Measurements from ENCODE around the gene ZNF446. TPM values are rescaled to one million over a fixed set of nuclear protein-coding genes. Genes with fewer than 3 reads are reported as not detected.

The ZNF446 gene
- polyA plus RNA-seq, 1 experiment = 8.2 TPM

DNA sequence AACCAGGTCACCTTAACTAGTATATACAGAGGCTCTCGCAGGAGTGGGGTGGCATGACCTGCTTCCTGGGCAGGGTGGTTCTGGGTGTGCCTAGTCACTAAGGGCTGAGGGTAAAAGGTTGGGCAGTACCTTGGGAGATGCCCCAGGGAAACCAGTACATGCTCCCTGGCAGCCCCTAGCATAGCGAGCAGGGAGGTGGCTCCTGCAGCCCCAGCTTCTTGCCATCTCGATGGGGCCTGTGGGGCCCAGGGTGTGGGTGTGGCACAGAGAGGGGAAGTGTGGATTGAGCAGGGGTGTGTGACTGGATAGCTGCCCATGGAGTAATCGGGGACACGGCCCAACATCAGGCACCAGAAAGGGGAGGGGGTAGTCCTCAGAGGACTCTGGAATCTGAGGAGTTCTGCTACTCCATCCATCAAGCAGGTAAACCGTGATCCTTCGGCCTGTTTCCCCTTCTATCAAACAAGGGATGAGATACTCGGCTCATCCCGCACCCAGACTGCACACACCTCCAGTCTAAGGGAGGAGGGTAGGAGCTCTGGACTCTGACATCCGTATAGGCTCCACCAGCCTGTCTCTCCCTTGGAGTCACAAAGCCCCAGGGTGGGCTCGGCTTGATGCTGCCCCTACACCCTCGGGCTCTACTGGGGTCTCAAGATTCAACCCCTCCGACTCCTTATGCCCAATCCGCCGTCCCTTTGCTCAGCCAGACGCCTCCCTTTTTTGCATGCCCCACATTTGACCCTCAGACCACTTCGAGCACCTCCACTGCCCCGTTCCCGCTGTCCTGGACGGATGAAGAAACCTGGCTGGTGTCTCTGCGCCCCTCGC is 42.3 kb downstream of the ZNF446 start:
- no peak for DNase-seq (ENCODE audit: low read depth)
- H3K36me3 ChIP-seq (ENCODE audit: control insufficient read depth, insufficient read depth, low read length) = peaks cover 9% of the 10 kb centered on the region
- peak overlapping the region; percentile 73 for H3K4me3 ChIP-seq (ENCODE audit: low read depth, low read length)
- no peaks in the 10 kb centered on the region for H3K27me3 ChIP-seq (ENCODE audit: control insufficient read depth, insufficient read depth, low read length)
- CTCF ChIA-PET = interaction anchor here (0.6 to 5.4 kb wide), 23 partner anchors 7 to 368 kb away, joined by 3 to 66 read pairs (median 4); partner anchors contain the start of genes CHMP2A, TRIM28, ZNF132 and ZNF329
- TF ChIP-seq, protein P1, sequence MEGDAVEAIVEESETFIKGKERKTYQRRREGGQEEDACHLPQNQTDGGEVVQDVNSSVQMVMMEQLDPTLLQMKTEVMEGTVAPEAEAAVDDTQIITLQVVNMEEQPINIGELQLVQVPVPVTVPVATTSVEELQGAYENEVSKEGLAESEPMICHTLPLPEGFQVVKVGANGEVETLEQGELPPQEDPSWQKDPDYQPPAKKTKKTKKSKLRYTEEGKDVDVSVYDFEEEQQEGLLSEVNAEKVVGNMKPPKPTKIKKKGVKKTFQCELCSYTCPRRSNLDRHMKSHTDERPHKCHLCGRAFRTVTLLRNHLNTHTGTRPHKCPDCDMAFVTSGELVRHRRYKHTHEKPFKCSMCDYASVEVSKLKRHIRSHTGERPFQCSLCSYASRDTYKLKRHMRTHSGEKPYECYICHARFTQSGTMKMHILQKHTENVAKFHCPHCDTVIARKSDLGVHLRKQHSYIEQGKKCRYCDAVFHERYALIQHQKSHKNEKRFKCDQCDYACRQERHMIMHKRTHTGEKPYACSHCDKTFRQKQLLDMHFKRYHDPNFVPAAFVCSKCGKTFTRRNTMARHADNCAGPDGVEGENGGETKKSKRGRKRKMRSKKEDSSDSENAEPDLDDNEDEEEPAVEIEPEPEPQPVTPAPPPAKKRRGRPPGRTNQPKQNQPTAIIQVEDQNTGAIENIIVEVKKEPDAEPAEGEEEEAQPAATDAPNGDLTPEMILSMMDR (IDR thresholded peaks at IDR 0.05; ENCODE audit: insufficient read depth, low read depth, low read length) = no peak; the same call in 1 of the 2 replicates
- POLR2A ChIA-PET = no interaction called here

DNA sequence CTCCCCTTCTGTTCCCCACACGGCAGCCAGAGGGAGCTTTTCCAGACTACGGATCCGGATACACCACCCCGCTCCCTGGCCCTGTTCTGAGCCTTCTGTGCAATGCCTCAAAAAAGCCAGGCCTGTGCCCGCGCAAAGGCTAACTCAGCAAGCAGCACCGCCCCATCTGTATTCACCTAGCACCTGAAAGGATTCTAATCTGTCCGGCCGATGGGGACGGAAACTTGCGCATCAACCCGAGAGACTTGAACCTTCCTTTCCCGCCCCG is 42.9 kb downstream of the ZNF446 start:
- TF ChIP-seq, protein P1 (IDR thresholded peaks at IDR 0.05; ENCODE audit: insufficient read depth, low read depth, low read length) = peak; percentile 90; the same call in 1 of the 2 replicates
- peak; percentile 8 for DNase-seq (ENCODE audit: low read depth)
- ChIA-PET POLR2A (no interaction called here), CTCF (interaction anchor here (0.6 to 5.4 kb wide), 23 partner anchors 8 to 368 kb away, joined by 3 to 66 read pairs (median 4); partner anchors contain the start of genes CHMP2A, TRIM28, ZNF132 and ZNF329)
- peak overlapping the region; percentile 73 for H3K4me3 ChIP-seq (ENCODE audit: low read depth, low read length)
- no peaks in the 10 kb centered on the region for H3K27me3 ChIP-seq (ENCODE audit: control insufficient read depth, insufficient read depth, low read length)
- peaks cover 9% of the 10 kb centered on the region for H3K36me3 ChIP-seq (ENCODE audit: control insufficient read depth, insufficient read depth, low read length)

DNA sequence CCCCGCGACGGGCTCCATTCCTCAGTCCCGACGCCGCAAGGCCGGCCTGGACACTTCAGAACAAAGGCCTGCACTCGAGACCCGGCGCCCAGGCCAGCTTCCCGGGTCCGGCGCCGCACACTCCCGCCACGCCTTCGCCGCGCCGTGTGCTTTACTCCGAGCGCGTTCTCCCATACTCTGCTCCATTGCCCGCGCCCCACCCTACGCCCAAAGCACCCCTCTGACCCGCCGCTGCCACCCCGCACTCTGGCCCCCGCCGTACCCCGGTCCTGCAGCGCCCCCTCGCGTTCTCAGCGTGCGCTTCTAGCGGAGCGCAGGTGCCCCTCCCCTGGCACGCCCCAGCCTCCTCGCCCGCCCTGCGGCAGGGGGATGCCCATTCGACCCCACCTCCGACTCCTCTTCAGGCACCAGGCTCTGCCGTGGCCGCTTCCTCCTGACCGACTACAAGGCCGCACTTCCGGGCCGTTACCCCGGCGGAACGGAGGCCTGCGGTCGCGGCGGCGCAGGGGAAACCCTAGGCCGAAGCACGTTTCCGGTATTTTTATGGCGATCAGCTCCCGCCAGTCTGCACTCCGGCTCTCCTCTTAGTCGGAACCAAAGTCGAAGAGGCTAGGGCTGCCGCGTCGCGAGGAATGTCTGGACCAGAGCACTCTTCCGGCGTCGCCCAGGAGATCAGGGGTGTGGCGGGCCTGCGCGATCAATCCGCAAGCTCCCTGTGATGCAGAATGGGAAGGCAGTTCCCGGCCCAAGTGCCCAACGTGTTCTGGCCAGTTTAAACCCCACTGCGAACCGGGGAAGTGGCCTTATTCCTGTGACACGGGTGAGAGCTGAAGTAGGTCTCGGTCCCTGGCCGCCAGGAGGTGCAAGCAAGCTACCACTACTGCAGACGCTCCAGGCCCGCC is 43.5 kb downstream of the ZNF446 start, which contains the start of gene ZBTB45:
TSS of gene ZBTB45 (minus strand) at position 456 of the 902 bp plus-strand sequence. CDS start 2,137 bp downstream, outside the sequence.
- Histone ChIP-seq H3K36me3 (ENCODE audit: control insufficient read depth, insufficient read depth, low read length) (peaks cover 9% of the 10 kb centered on the region), H3K4me3 (ENCODE audit: low read depth, low read length) (peak within 1 kb of the TSS; percentile 73), H3K27me3 (ENCODE audit: control insufficient read depth, insufficient read depth, low read length) (no peaks in the 10 kb centered on the region)
- TF ChIP-seq, protein P1 (IDR thresholded peaks at IDR 0.05; ENCODE audit: insufficient read depth, low read depth, low read length) = peak; percentile 85
- DNase-seq (ENCODE audit: low read depth) = peak; percentile 77
- ChIA-PET CTCF (interaction anchor here (0.7 to 5.4 kb wide), 39 partner anchors 9 to 369 kb away, joined by 3 to 66 read pairs (median 4); partner anchors contain the start of genes CHMP2A, TRIM28, UBE2M and ZNF132), POLR2A (interaction anchor here (0.7 to 1.3 kb wide), 2 partner anchors 24 to 40 kb away, joined by 3 to 8 read pairs; partner anchors contain the start of gene TRIM28)

DNA sequence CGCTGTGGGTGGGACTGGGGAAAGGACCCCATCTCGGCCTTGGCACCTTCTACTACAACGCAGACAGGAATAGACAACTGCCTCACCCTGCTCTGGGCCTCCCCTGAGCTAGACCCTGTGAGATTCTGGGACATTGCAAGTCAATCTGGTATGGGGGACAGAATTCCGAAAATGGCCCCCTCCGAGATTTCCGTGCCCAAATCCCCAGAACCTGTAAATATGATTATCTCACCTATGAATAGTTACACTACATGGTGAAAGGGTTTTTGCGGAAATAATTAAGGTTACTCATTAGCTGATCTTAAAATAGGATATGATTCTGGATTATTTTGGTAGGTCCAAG is 44.1 kb downstream of the ZNF446 start:
- TF ChIP-seq, protein P1 (IDR thresholded peaks at IDR 0.05; ENCODE audit: insufficient read depth, low read depth, low read length) = no peak
- Histone ChIP-seq H3K36me3 (ENCODE audit: control insufficient read depth, insufficient read depth, low read length) (peaks cover 9% of the 10 kb centered on the region), H3K27me3 (ENCODE audit: control insufficient read depth, insufficient read depth, low read length) (no peaks in the 10 kb centered on the region), H3K4me3 (ENCODE audit: low read depth, low read length) (peak overlapping the region; percentile 73)
- DNase-seq (ENCODE audit: low read depth) = no peak
- CTCF ChIA-PET = interaction anchor here (0.7 to 5.4 kb wide), 31 partner anchors 11 to 220 kb away, joined by 3 to 66 read pairs (median 4); partner anchors contain the start of genes CHMP2A, TRIM28, UBE2M and ZNF324B
- POLR2A ChIA-PET = interaction anchor here (0.7 to 1.3 kb wide), 2 partner anchors 24 to 39 kb away, joined by 3 to 8 read pairs; partner anchors contain the start of gene TRIM28
